H9 (cell line): ENCODE results near the gene USE1. TPM values are rescaled to one million over a fixed set of nuclear protein-coding genes. Genes with fewer than 3 reads are reported as not detected.

Source experiments
- DNase-seq: peaks from one replicate; pipeline ENCODE4 v3.0.0-alpha.2; 2017
- H2AFZ ChIP-seq: one replicate; pipeline ENCODE4 v1.6.1; 2013; ENCODE audit warnings: mild to moderate bottlenecking, low read length, control low read depth, moderate library complexity
- H2AK5ac ChIP-seq: 2 replicates; pipeline ENCODE4 v1.6.1; 2013; ENCODE audit warnings: low read length, control low read depth, mixed read lengths; ENCODE audit not compliant: insufficient read length
- H2BK120ac ChIP-seq: one replicate; pipeline ENCODE4 v1.6.1; 2013; ENCODE audit warnings: low read depth, mild to moderate bottlenecking, low read length, control low read depth, inconsistent platforms; ENCODE audit not compliant: poor library complexity, severe bottlenecking
- H2BK12ac ChIP-seq: 2 replicates; pipeline ENCODE4 v1.6.1; 2013; ENCODE audit warnings: low read length, control low read depth, mixed read lengths, low read depth; ENCODE audit not compliant: insufficient read length
- H2BK15ac ChIP-seq: 2 replicates; pipeline ENCODE4 v1.6.1; 2013; ENCODE audit warnings: low read depth, low read length, control low read depth
- H2BK20ac ChIP-seq: one replicate; pipeline ENCODE4 v1.6.1; 2013; ENCODE audit warnings: low read depth, mild to moderate bottlenecking, low read length, control low read depth, inconsistent platforms; ENCODE audit not compliant: poor library complexity, severe bottlenecking
- H2BK5ac ChIP-seq: 2 replicates; pipeline ENCODE4 v1.6.1; 2013; ENCODE audit warnings: low read length, control low read depth, mixed read lengths; ENCODE audit not compliant: insufficient read length
- H3K14ac ChIP-seq: 2 replicates; pipeline ENCODE4 v1.6.1; 2013; ENCODE audit warnings: low read length, control low read depth; ENCODE audit not compliant: insufficient read depth
- H3K18ac ChIP-seq: 2 replicates; pipeline ENCODE4 v1.6.1; 2013; ENCODE audit warnings: low read depth, mild to moderate bottlenecking, mixed read lengths, low read length, control low read depth; ENCODE audit not compliant: insufficient read length
- H3K23ac ChIP-seq: 2 replicates; pipeline ENCODE4 v1.6.1; 2013; ENCODE audit warnings: low read length, control low read depth, mixed read lengths, low read depth; ENCODE audit not compliant: insufficient read length
- H3K23me2 ChIP-seq: 2 replicates; pipeline ENCODE4 v1.6.1; 2013; ENCODE audit warnings: low read depth, mild to moderate bottlenecking, mixed read lengths, low read length, control low read depth; ENCODE audit not compliant: insufficient read length, poor library complexity, severe bottlenecking
- H3K27ac ChIP-seq: 2 replicates; pipeline ENCODE4 v1.5.1; 2013; ENCODE audit warnings: low read length, control low read depth, mixed read lengths, low read depth; ENCODE audit not compliant: insufficient read length
- H3K27me3 ChIP-seq: 2 replicates; pipeline ENCODE4 v1.6.1; 2013; ENCODE audit warnings: low read length, control low read depth, inconsistent platforms; ENCODE audit not compliant: insufficient read depth
- H3K4ac ChIP-seq: 2 replicates; pipeline ENCODE4 v1.6.1; 2013; ENCODE audit warnings: low read depth, mild to moderate bottlenecking, control low read depth, inconsistent platforms, low read length, moderate library complexity
- H3K4me1 ChIP-seq: 2 replicates; pipeline ENCODE4 v1.6.1; 2013; ENCODE audit warnings: low read length, control low read depth, inconsistent platforms; ENCODE audit not compliant: insufficient read depth
- H3K4me2 ChIP-seq: 2 replicates; pipeline ENCODE4 v1.6.1; 2013; ENCODE audit warnings: low read length, control low read depth, mixed read lengths; ENCODE audit not compliant: insufficient read length, insufficient read depth
- H3K56ac ChIP-seq: 2 replicates; pipeline ENCODE4 v1.6.1; 2013; ENCODE audit warnings: low read depth, mild to moderate bottlenecking, mixed read lengths, low read length, control low read depth; ENCODE audit not compliant: insufficient read length
- H3K79me1 ChIP-seq: 2 replicates; pipeline ENCODE4 v1.6.1; 2013; ENCODE audit warnings: low read depth, mild to moderate bottlenecking, moderate library complexity, low read length, control low read depth, inconsistent platforms; ENCODE audit not compliant: insufficient read depth, poor library complexity, severe bottlenecking
- H3K79me2 ChIP-seq: 2 replicates; pipeline ENCODE4 v1.6.1; 2013; ENCODE audit warnings: low read length, control low read depth, inconsistent platforms; ENCODE audit not compliant: insufficient read depth
- H3K9ac ChIP-seq: 2 replicates; pipeline ENCODE4 v1.6.1; 2013; ENCODE audit warnings: low read length, control low read depth, mixed read lengths; ENCODE audit not compliant: insufficient read length; ENCODE audit errors: extremely low read depth
- H3K9me3 ChIP-seq: one replicate; pipeline ENCODE4 v1.6.1; 2013; ENCODE audit warnings: low read depth, low read length, inconsistent platforms; ENCODE audit not compliant: control insufficient read depth
- H3T11ph ChIP-seq: one replicate; pipeline ENCODE4 v1.6.1; 2013; ENCODE audit warnings: mild to moderate bottlenecking, low read length, control low read depth, inconsistent platforms
- H4K20me1 ChIP-seq: one replicate; pipeline ENCODE4 v1.6.1; 2013; ENCODE audit not compliant: control insufficient read depth, insufficient read length, insufficient read depth
- H4K5ac ChIP-seq: 2 replicates; pipeline ENCODE4 v1.6.1; 2013; ENCODE audit warnings: low read depth, mild to moderate bottlenecking, mixed read lengths, low read length, control low read depth; ENCODE audit not compliant: insufficient read length
- H4K8ac ChIP-seq: replicated peaks from 2 replicates; pipeline ENCODE4 v1.6.1; 2013; ENCODE audit warnings: low read length, control low read depth, mixed read lengths, low read depth; ENCODE audit not compliant: insufficient read length
- H4K91ac ChIP-seq: 2 replicates; pipeline ENCODE4 v1.6.1; 2013; ENCODE audit warnings: low read depth, mild to moderate bottlenecking, moderate library complexity, mixed read lengths, low read length, control low read depth; ENCODE audit not compliant: insufficient read length
- H3K27ac Mint-ChIP-seq, 3 experiments: 2 replicates in 2 of 3; 3 replicates in 1 of 3; pipeline ENCODE4 v1.8.0; 2020 to 2021; ENCODE audit warnings: mixed read lengths in 3 of 3, mild to moderate bottlenecking in 1 of 3, moderate library complexity in 1 of 3
- H3K27me3 Mint-ChIP-seq: 2 replicates; pipeline ENCODE4 v1.8.0; 2021; ENCODE audit warnings: low read depth, mild to moderate bottlenecking, moderate library complexity, mixed read lengths
- H3K36me3 Mint-ChIP-seq, 3 experiments: 2 replicates in 2 of 3; 3 replicates in 1 of 3; pipeline ENCODE4 v1.8.0; 2020 to 2021; ENCODE audit warnings: low read depth in 3 of 3, mixed read lengths in 3 of 3; ENCODE audit not compliant: insufficient read depth in 1 of 3
- H3K4me1 Mint-ChIP-seq, 2 experiments: 2 replicates each; pipeline ENCODE4 v1.8.0; 2020; ENCODE audit warnings: mixed read lengths in 2 of 2
- H3K4me3 Mint-ChIP-seq, 2 experiments: 2 replicates in 1 of 2; 3 replicates in 1 of 2; pipeline ENCODE4 v1.8.0; 2020 to 2021; ENCODE audit warnings: mild to moderate bottlenecking in 2 of 2, mixed read lengths in 2 of 2, moderate library complexity in 1 of 2
- H3K9me3 Mint-ChIP-seq, 2 experiments: 2 replicates in 1 of 2; 3 replicates in 1 of 2; pipeline ENCODE4 v1.8.0; 2020; ENCODE audit warnings: mild to moderate bottlenecking in 2 of 2, mixed read lengths in 2 of 2, moderate library complexity in 1 of 2
- CTCF ChIP-seq: fragments of 200-600 bp; sonication (generic); conservative IDR thresholded peaks from 3 replicates; pipeline ENCODE4 v1.8.0; 2021; ENCODE audit warnings: antibody characterized with exemption, mild to moderate bottlenecking
- WGBS: extraction: QIAGEN DNeasy Blood & Tissue Kit; methylation state at CpG from one replicate; pipeline ENCODE4 v1.1.7; 2013; ENCODE audit warnings: missing lambda C conversion rate, low lambda C conversion rate, mixed read lengths; ENCODE audit not compliant: insufficient read length; ENCODE audit errors: extremely low coverage; 5-methylcytosine and 5-hydroxymethylcytosine counted together
- total RNA-seq: library from RNA; stranded (reverse); gene quantifications from 2 replicates; pipeline ENCODE4 v1.2.1, GENCODE V29; 2021

The USE1 gene
- total RNA-seq, 1 experiment from 2014 or later, result 16.2 TPM

- WGBS, result no CpG with 5 or more reads among the region's 90 CpGs
- no peaks in the 10 kb centered on the region; the same call in 1 of the 2 replicates for H3K4me1 ChIP-seq
- H3K14ac ChIP-seq, result no peak within 1 kb of the TSS
- no peak within 1 kb of the TSS for H2AFZ ChIP-seq
- H3K23me2 ChIP-seq, result peaks cover 5% of the 10 kb centered on the region
- no peak within 1 kb of the TSS; the same call in 1 of the 2 replicates for H3K4ac ChIP-seq
- H3K4me3 Mint-ChIP-seq, result peak within 1 kb of the TSS; percentile 79 to 96
- H2BK12ac ChIP-seq, result no peak within 1 kb of the TSS
- H3K79me1 ChIP-seq, result no peaks in the 10 kb centered on the region
- H4K5ac ChIP-seq, result no peak within 1 kb of the TSS
- no peaks in the 10 kb centered on the region for H3K27me3 ChIP-seq
- H2BK20ac ChIP-seq, result no peak within 1 kb of the TSS
- H2BK5ac ChIP-seq, result no peak within 1 kb of the TSS
- H3K9me3 ChIP-seq, result no peaks in the 10 kb centered on the region
- H3K23ac ChIP-seq, result no peak within 1 kb of the TSS
- no peak within 1 kb of the TSS for H3T11ph ChIP-seq
- peak within 1 kb of the TSS; percentile 28 for H3K18ac ChIP-seq
- H4K8ac ChIP-seq, result no peak within 1 kb of the TSS
- peak within 1 kb of the TSS; percentile 62 for H3K9ac ChIP-seq
- no peak within 1 kb of the TSS for H2BK120ac ChIP-seq
- no peak within 1 kb of the TSS for H3K27ac ChIP-seq
- H2BK15ac ChIP-seq, result peak within 1 kb of the TSS; percentile 75; the same call in 1 of the 2 replicates
- TF ChIP-seq CTCF, result no peak
- no peak within 1 kb of the TSS for H4K91ac ChIP-seq
- no peaks in the 10 kb centered on the region for H3K9me3 Mint-ChIP-seq
- peak within 1 kb of the TSS; percentile 68 for H3K4me2 ChIP-seq
- no peak within 1 kb of the TSS for H2AK5ac ChIP-seq
- no peaks in the 10 kb centered on the region for H4K20me1 ChIP-seq
- H3K4me1 Mint-ChIP-seq, result peaks cover 8 to 21% of the 10 kb centered on the region in 2 experiments
- H3K36me3 Mint-ChIP-seq, result peaks cover 4 to 19% (median 14%) of the 10 kb centered on the region in 3 experiments; a peak in 6 of 7 replicates
- peak within 1 kb of the TSS; percentile 97 to 100 (median 98) for H3K27ac Mint-ChIP-seq
- H3K79me2 ChIP-seq, result no peaks in the 10 kb centered on the region
- no peaks in the 10 kb centered on the region for H3K27me3 Mint-ChIP-seq
- H3K56ac ChIP-seq, result no peak within 1 kb of the TSS
- peak; percentile 97 for DNase-seq
Observed at GRCh38 chr19:17226002-17226933, 11.1 kb downstream of the USE1 start, which contains the start of gene OCEL1. TSS of gene OCEL1 (plus strand) at chr19:17226226. CDS start at chr19:17226248, 22 bp downstream.
